Retinal pigment epithelial cell (primary cell): ENCODE results near the gene IFIT2.
"Not testable (repeated sequence)": the region's sequence is repeated elsewhere in the genome, so short reads cannot be mapped to it uniquely, and the experiment has no call there.

Source experiments
- DNase-seq: peaks from one replicate; pipeline ENCODE4 v3.0.0-alpha.2; 2010; ENCODE audit warnings: low read depth
- H3K4me3 ChIP-seq: 2 replicates; pipeline ENCODE4 v1.5.1; 2011; ENCODE audit warnings: mild to moderate bottlenecking, low read length, control low read depth, moderate library complexity
- CTCF ChIP-seq: conservative IDR thresholded peaks from 2 replicates; pipeline ENCODE4 v1.5.1; 2011; ENCODE audit warnings: low read depth, low read length, control low read depth, inconsistent platforms

IFIT2 gene

GRCh38 chr10:89301721-89302445, at the start of gene IFIT2:
IFIT2 (plus strand) TSS chr10:89302046; CDS start chr10:89302124, 78 bp downstream.
- H3K4me3 ChIP-seq: peak within 1 kb of the TSS; percentile 48
- TF ChIP-seq CTCF: no peak
- DNase-seq: no peak

DNA sequence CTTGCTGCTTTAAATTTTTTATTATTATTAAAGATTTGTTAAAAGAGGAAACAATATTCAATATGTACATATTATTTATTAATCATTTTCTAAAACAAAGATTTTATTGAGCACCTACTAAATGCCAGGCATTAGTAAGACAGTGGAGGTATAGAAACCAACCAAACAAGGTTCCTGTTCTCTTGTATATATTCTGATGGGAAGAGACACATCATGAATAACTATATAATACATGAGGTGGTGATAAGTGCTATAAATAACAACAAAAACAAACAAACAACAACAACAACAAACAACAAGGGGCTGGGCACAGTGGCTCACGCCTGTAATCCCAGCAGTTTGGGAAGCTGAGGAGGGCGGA, 49.6 kb upstream of the IFIT2 start:
- H3K4me3 ChIP-seq: no peak overlapping the region
- TF ChIP-seq CTCF: no peak
- no peak for DNase-seq

GRCh38 chr10:89255091-89255579, 46.7 kb upstream of the IFIT2 start:
- H3K4me3 ChIP-seq, DNase-seq: not testable (repeated sequence)

- no peak overlapping the region for H3K4me3 ChIP-seq
- TF ChIP-seq CTCF: no peak
- no peak for DNase-seq
Observed at GRCh38 chr10:89255793-89256192, 46.1 kb upstream of the IFIT2 start.

DNA sequence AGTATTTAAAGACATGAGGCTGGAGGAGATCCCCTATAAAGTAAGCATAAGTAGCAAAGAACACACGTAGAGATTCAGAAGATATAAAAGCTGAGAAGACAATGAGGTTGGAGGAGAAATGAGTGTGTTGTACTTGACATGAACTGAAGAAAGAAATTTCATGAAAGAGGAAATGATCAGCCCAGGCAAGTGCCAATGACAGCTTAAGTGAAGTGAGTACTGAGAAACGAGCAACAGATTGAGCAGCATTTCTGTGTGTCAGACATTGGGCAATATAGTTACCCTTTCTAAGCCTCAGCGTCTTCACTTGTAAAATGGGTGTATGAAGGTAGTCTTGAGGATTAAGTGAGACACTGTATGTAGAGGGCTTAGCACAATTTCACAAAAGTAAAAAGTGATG, 45.5 kb upstream of the IFIT2 start:
- H3K4me3 ChIP-seq: no peak overlapping the region
- no peak for TF ChIP-seq CTCF
- DNase-seq: no peak

DNA sequence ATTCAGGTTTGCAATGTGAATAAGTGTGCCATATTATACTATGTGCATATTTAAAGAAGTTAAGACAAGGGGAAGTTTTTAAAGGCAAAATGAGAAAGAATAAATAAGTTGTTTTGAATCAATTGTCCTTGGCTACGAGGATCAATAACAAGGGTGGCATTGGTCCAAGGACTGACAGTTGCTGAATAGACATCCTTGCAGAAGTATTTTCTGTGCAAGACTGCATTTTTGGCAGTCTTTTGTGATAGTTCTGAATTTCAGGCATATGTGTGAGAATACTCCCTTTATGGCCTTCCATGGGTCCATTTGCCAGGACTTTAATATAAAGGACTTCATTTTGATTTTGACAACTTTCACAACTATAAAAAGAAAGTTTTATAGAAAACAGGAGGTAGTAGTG, 44.9 kb upstream of the IFIT2 start:
- no peak for DNase-seq
- no peak overlapping the region for H3K4me3 ChIP-seq
- no peak for TF ChIP-seq CTCF

DNA sequence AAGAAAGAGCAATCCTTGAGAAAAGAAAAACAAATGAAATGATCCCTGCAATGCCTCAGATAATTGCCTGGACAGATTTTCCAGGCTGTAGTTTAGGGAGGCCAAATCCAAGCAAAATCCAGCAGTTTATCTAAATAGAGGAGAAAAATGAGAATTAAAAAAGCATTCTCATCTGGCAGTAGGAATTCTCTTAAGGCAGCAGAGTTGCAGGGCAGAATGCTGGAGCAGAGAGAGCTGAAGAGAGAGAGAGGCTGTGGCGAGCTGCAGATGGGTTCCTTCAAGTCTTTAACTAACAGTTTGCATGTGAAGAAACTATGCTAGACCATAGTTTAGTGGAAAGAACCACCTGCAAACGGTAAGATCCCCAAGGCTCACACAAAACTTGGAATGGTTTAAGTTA, 44.3 kb upstream of the IFIT2 start:
- no peak for TF ChIP-seq CTCF
- no peak for DNase-seq
- H3K4me3 ChIP-seq: no peak overlapping the region
